ENCODE results near the gene TAPBPL. TPM values are rescaled to one million over a fixed set of nuclear protein-coding genes. Genes with fewer than 3 reads are reported as not detected.
"Not testable (repeated sequence)": the region's sequence is repeated elsewhere in the genome, so short reads cannot be mapped to it uniquely, and the experiment has no call there.

TAPBPL gene
- total RNA-seq, 1 donor: 13.8 TPM

DNA sequence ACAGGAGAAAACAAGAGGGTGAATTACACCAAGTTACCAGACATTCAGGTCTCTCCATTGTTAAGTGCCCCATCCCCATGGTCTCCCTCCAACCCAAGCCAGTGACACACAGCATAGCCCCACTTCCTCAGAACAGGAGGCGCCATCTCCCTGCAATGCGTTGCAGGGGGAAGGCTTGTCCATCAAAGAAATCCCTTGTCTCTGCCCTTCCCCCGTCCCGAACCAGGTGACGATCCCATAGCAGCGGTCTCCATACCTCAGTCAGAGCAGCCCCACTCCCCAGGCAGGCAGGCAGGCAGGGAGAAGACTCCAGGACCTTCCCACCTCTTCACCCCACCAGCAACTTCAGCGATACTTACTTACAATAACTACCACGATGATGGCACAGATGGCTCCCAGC is 12.7 kb downstream of the TAPBPL start:
- Histone ChIP-seq H3K79me2 (ENCODE audit: insufficient read depth, low read length) (peaks cover 27% of the 10 kb centered on the region), H3K9me3 (ENCODE audit: low read depth, low read length) (no peaks in the 10 kb centered on the region), H3K4me2 (ENCODE audit: insufficient read depth, low read length) (no peak overlapping the region), H3K4me1 (ENCODE audit: insufficient read depth, low read length) (peaks cover 18% of the 10 kb centered on the region), H3K27ac (ENCODE audit: low read depth, low read length) (no peak overlapping the region), H3K27me3 (ENCODE audit: insufficient read depth, low read length) (no peaks in the 10 kb centered on the region), H2AFZ (ENCODE audit: low read length) (no peak overlapping the region), H4K20me1 (ENCODE audit: insufficient read depth, low read length) (peaks cover 16% of the 10 kb centered on the region), H3K36me3 (ENCODE audit: insufficient read depth, low read length) (peaks cover 69% of the 10 kb centered on the region), H3K4me3 (ENCODE audit: insufficient read depth, low read length) (no peak overlapping the region)
- no peak for DNase-seq (ENCODE audit: insufficient read length, low spot score, missing footprints)
- TF ChIP-seq, protein P1, sequence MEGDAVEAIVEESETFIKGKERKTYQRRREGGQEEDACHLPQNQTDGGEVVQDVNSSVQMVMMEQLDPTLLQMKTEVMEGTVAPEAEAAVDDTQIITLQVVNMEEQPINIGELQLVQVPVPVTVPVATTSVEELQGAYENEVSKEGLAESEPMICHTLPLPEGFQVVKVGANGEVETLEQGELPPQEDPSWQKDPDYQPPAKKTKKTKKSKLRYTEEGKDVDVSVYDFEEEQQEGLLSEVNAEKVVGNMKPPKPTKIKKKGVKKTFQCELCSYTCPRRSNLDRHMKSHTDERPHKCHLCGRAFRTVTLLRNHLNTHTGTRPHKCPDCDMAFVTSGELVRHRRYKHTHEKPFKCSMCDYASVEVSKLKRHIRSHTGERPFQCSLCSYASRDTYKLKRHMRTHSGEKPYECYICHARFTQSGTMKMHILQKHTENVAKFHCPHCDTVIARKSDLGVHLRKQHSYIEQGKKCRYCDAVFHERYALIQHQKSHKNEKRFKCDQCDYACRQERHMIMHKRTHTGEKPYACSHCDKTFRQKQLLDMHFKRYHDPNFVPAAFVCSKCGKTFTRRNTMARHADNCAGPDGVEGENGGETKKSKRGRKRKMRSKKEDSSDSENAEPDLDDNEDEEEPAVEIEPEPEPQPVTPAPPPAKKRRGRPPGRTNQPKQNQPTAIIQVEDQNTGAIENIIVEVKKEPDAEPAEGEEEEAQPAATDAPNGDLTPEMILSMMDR (IDR thresholded peaks at IDR 0.05; ENCODE audit: extremely low read depth, low read depth, low read length): no peak

DNA sequence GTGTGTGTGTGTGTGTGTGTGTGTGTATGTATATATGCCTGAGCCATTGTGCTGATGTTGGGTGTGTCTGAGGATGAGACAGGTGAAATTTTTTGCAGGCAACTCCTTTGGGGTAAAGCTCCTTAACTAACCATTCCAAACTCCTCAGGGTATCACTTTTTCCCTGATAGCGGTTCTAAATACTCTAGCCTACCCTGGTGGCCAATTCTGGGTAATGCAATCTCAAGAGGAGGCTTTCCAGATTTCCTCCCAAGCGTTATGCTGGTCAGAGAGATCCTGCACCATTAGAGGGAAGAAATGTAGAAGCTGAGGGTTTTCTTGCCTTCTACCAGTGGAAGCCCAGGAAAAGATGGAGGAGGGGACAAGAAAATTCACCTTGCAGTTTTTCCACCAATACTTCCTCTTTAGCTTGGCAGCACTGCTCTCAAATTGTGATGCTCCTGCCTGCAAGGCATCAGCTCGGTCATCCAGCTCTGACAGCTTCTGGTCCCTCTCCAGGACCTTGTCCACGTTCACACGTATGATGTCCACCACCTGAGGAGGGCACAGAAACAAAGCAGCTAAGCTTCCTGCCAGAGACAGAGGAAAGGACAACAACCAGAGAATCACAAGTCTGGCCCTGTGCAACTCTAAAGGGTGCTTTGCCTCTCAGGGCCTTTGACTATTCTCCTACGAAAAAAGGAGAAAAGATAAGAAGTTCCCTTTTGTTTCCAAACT is 13.8 kb downstream of the TAPBPL start:
- Histone ChIP-seq H3K27me3 (ENCODE audit: insufficient read depth, low read length) (no peaks in the 10 kb centered on the region), H3K4me2 (ENCODE audit: insufficient read depth, low read length) (no peak overlapping the region), H2AFZ (ENCODE audit: low read length) (no peak overlapping the region), H4K20me1 (ENCODE audit: insufficient read depth, low read length) (peaks cover 16% of the 10 kb centered on the region), H3K27ac (ENCODE audit: low read depth, low read length) (no peak overlapping the region), H3K36me3 (ENCODE audit: insufficient read depth, low read length) (peaks cover 58% of the 10 kb centered on the region), H3K9me3 (ENCODE audit: low read depth, low read length) (no peaks in the 10 kb centered on the region), H3K79me2 (ENCODE audit: insufficient read depth, low read length) (peaks cover 36% of the 10 kb centered on the region), H3K4me3 (ENCODE audit: insufficient read depth, low read length) (no peak overlapping the region), H3K4me1 (ENCODE audit: insufficient read depth, low read length) (peaks cover 22% of the 10 kb centered on the region)
- TF ChIP-seq, protein P1 (IDR thresholded peaks at IDR 0.05; ENCODE audit: extremely low read depth, low read depth, low read length): peak; percentile 92
- DNase-seq (ENCODE audit: insufficient read length, low spot score, missing footprints): peak; percentile 97

DNA sequence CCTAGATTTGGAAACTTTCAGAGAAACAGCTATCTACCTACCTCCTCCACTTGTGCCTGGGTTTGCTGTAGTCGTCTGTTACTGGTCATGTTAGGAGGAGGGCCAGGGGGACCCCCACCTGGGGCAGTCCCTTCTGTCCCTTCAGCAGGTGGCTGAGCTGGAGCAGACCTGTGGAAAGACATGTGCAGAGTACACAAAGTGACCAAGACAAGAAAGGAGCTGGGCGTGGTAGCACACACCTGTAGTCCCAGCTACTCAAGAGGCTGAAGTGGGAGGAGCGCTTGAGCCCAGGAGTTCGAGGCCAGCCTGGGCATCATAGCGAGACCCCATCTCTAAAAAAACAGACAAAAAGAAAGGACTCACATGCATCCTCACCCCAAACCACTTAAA is 14.3 kb downstream of the TAPBPL start:
- Histone ChIP-seq H3K4me1 (ENCODE audit: insufficient read depth, low read length) (peaks cover 24% of the 10 kb centered on the region), H3K4me3 (ENCODE audit: insufficient read depth, low read length) (no peak overlapping the region), H4K20me1 (ENCODE audit: insufficient read depth, low read length) (peaks cover 16% of the 10 kb centered on the region), H3K27me3 (ENCODE audit: insufficient read depth, low read length) (no peaks in the 10 kb centered on the region), H3K36me3 (ENCODE audit: insufficient read depth, low read length) (peaks cover 53% of the 10 kb centered on the region), H2AFZ (ENCODE audit: low read length) (no peak overlapping the region), H3K9me3 (ENCODE audit: low read depth, low read length) (no peaks in the 10 kb centered on the region), H3K27ac (ENCODE audit: low read depth, low read length) (no peak overlapping the region), H3K4me2 (ENCODE audit: insufficient read depth, low read length) (no peak overlapping the region), H3K79me2 (ENCODE audit: insufficient read depth, low read length) (peaks cover 36% of the 10 kb centered on the region)
- TF ChIP-seq, protein P1 (IDR thresholded peaks at IDR 0.05; ENCODE audit: extremely low read depth, low read depth, low read length): no peak
- DNase-seq (ENCODE audit: insufficient read length, low spot score, missing footprints): no peak

DNA sequence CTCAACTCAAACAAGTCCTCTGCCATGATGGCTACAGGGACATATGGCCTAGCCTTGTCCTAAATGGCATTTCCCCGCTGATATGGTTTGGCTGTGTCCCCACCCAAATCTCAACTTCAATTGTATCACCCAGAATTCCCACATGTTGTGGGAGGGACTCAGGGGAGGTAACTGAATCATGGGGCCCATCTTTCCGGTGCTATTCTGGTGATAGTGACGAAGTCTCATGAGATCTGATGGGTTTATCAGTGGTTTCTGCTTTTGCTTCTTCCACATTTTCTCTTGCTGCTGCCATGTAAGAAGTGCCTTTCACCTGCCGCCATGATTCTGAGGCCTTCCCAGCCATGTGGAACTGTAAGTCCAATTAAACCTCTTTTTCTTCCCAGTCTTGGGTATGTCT is 14.9 kb downstream of the TAPBPL start:
- H3K27ac ChIP-seq (ENCODE audit: low read depth, low read length); H2AFZ ChIP-seq (ENCODE audit: low read length); H3K9me3 ChIP-seq (ENCODE audit: low read depth, low read length); H3K4me3 ChIP-seq (ENCODE audit: insufficient read depth, low read length); H3K27me3 ChIP-seq (ENCODE audit: insufficient read depth, low read length); H3K4me2 ChIP-seq (ENCODE audit: insufficient read depth, low read length); DNase-seq (ENCODE audit: insufficient read length, low spot score, missing footprints): not testable (repeated sequence)
- Histone ChIP-seq H3K36me3 (ENCODE audit: insufficient read depth, low read length) (peaks cover 48% of the 10 kb centered on the region), H3K79me2 (ENCODE audit: insufficient read depth, low read length) (peaks cover 36% of the 10 kb centered on the region), H3K4me1 (ENCODE audit: insufficient read depth, low read length) (peaks cover 29% of the 10 kb centered on the region), H4K20me1 (ENCODE audit: insufficient read depth, low read length) (peaks cover 16% of the 10 kb centered on the region)

DNA sequence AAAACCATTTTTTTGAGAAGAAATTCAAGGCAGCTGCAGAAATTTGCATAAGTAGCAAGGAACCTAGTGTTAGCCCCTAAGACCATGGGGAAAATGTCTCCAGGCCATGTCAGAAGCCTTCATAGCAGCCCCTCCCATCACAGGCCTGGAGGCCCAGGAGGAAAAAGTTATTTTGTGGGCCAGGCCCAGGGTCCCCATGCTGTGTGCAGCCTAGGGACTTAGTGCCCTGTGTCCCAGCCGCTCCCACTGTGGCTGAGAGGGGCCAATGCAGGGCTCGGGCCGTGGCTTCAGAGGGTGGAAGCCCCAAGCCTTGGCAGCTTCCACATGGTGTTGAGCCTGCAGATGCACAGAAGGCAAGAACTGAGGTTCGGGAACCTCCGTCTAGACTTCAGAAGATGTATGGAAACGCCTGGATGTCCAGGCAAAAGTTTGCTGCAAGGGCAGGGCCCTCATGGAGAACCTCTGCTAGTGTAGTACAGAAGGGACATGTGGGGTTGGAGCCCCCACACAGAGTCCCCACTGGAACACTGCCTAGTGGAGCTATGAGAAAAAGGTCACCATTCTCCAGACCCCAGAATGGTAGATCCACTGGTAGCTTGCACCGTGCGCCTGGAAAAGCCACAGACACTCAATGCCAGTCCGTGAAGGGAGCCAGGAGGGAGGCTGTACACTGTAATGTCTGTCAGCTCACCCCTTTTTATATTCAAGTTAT is 15.9 kb downstream of the TAPBPL start:
- not testable (repeated sequence) for H3K27ac ChIP-seq (ENCODE audit: low read depth, low read length); H3K4me3 ChIP-seq (ENCODE audit: insufficient read depth, low read length); H2AFZ ChIP-seq (ENCODE audit: low read length); DNase-seq (ENCODE audit: insufficient read length, low spot score, missing footprints); H3K9me3 ChIP-seq (ENCODE audit: low read depth, low read length); H3K27me3 ChIP-seq (ENCODE audit: insufficient read depth, low read length)
- Histone ChIP-seq H3K4me1 (ENCODE audit: insufficient read depth, low read length) (peaks cover 30% of the 10 kb centered on the region), H4K20me1 (ENCODE audit: insufficient read depth, low read length) (peaks cover 16% of the 10 kb centered on the region), H3K36me3 (ENCODE audit: insufficient read depth, low read length) (peaks cover 38% of the 10 kb centered on the region), H3K4me2 (ENCODE audit: insufficient read depth, low read length) (peak overlapping the region; percentile 91), H3K79me2 (ENCODE audit: insufficient read depth, low read length) (peaks cover 36% of the 10 kb centered on the region)
